GM19463 (cell line): ENCODE data around the gene IFT20.
"Not testable (repeated sequence)": the region's sequence is repeated elsewhere in the genome, so short reads cannot be mapped to it uniquely, and the experiment has no call there.

ENCODE experiments used
- ATAC-seq: cut with Tn5 transposase; IDR thresholded peaks from one replicate; pipeline ENCODE4 v1.9.1; 2021; ENCODE audit warnings: mild to moderate bottlenecking, moderate library complexity; ENCODE audit not compliant: unreplicated experiment

The IFT20 gene

GRCh38 chr17:28317099-28317965 is 17.9 kb downstream of the IFT20 start:
- ATAC-seq = no peak

GRCh38 chr17:28315846-28316705 is 19.2 kb downstream of the IFT20 start:
- no peak for ATAC-seq

- ATAC-seq = no peak
These were observed 21.4 kb downstream of the IFT20 start for GRCh38 chr17:28313841-28314240.

GRCh38 chr17:28306954-28307401 is 28.3 kb downstream of the IFT20 start:
- ATAC-seq = no peak

GRCh38 chr17:28298449-28298848 is 36.8 kb downstream of the IFT20 start:
- ATAC-seq = no peak

- no peak for ATAC-seq
These were observed 39.3 kb downstream of the IFT20 start for GRCh38 chr17:28295677-28296578.

- no peak for ATAC-seq
These were observed 41.3 kb downstream of the IFT20 start for GRCh38 chr17:28293994-28294393.

- not testable (repeated sequence) for ATAC-seq
These were observed 42.4 kb downstream of the IFT20 start for GRCh38 chr17:28292878-28293277.

GRCh38 chr17:28291780-28292330 is 43.4 kb downstream of the IFT20 start:
- no peak for ATAC-seq

GRCh38 chr17:28290703-28291102 is 44.6 kb downstream of the IFT20 start:
- ATAC-seq = no peak

GRCh38 chr17:28285965-28286364 is 49.3 kb downstream of the IFT20 start:
- no peak for ATAC-seq

GRCh38 chr17:28282596-28282995 is 52.7 kb downstream of the IFT20 start:
- no peak for ATAC-seq

- no peak for ATAC-seq
These were observed 54.4 kb downstream of the IFT20 start for GRCh38 chr17:28280826-28281225.

- ATAC-seq = no peak
These were observed 55.9 kb downstream of the IFT20 start for GRCh38 chr17:28279411-28279810.
